ENCODE measurements around the gene KLK2. TPM values are rescaled to one million over a fixed set of nuclear protein-coding genes. Genes with fewer than 3 reads are reported as not detected.

The KLK2 gene
- total and polyA plus RNA-seq, 2 of the 13 experiments (the other 11 are each of a cell fraction or from before 2014, with no cell fraction given) = 0.11 TPM; not detected in 1

DNA sequence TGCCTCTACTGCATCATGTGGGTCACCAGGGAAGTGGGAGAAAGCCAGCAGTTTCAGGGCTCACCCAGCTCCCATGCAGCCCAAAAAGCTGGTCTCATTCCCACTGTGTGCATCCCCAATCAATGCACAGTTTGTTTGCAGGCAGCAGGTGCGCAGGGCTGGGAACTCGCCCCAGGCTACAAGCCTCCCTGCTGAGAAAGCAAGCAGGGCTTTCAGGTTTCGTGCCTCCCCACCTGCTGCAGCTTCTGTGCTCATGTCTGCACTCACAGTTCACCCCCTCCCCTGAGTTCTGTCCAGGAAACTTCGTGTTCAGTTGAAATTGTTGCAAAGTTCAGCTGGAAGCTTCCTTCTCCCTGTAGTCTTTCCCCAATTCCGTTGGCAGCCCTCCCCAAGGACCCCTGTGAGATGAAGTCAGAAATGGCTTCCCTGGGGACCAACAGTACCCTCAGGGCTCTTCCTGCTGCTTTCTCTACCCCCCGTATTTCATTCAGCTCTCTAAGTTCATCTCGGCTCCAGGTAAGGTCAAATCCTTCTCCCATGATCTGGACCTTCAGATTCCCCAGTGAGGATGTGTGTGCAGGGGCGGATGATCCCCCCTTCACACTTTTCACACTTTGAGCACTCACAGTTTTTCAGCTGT is 28.8 kb upstream of the KLK2 start (continued):
- TF ChIP-seq, protein P1, sequence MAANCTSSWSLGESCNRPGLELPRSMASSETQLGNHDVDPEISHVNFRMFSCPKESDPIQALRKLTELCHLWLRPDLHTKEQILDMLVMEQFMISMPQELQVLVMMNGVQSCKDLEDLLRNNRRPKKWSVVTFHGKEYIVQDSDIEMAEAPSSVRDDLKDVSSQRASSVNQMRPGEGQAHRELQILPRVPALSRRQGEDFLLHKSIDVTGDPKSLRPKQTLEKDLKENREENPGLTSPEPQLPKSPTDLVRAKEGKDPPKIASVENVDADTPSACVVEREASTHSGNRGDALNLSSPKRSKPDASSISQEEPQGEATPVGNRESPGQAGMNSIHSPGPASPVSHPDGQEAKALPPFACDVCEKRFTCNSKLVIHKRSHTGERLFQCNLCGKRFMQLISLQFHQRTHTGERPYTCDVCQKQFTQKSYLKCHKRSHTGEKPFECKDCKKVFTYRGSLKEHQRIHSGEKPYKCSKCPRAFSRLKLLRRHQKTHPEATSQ (CRISPR knock-in tag; IDR thresholded peaks at IDR 0.05; ENCODE audit: borderline replicate concordance) = no peak
- TF ChIP-seq ISL2 (CRISPR knock-in tag; IDR thresholded peaks at IDR 0.05) (no peak), STAG1 (CRISPR knock-in tag; IDR thresholded peaks at IDR 0.05) (no peak), PCBP1 (IDR thresholded peaks at IDR 0.05; ENCODE audit: borderline replicate concordance, low read depth, low read length) (no peak), SP1 (IDR thresholded peaks at IDR 0.05) (no peak), SP1 (CRISPR knock-in tag; IDR thresholded peaks at IDR 0.05) (no peak)
- TF ChIP-seq, protein P2, sequence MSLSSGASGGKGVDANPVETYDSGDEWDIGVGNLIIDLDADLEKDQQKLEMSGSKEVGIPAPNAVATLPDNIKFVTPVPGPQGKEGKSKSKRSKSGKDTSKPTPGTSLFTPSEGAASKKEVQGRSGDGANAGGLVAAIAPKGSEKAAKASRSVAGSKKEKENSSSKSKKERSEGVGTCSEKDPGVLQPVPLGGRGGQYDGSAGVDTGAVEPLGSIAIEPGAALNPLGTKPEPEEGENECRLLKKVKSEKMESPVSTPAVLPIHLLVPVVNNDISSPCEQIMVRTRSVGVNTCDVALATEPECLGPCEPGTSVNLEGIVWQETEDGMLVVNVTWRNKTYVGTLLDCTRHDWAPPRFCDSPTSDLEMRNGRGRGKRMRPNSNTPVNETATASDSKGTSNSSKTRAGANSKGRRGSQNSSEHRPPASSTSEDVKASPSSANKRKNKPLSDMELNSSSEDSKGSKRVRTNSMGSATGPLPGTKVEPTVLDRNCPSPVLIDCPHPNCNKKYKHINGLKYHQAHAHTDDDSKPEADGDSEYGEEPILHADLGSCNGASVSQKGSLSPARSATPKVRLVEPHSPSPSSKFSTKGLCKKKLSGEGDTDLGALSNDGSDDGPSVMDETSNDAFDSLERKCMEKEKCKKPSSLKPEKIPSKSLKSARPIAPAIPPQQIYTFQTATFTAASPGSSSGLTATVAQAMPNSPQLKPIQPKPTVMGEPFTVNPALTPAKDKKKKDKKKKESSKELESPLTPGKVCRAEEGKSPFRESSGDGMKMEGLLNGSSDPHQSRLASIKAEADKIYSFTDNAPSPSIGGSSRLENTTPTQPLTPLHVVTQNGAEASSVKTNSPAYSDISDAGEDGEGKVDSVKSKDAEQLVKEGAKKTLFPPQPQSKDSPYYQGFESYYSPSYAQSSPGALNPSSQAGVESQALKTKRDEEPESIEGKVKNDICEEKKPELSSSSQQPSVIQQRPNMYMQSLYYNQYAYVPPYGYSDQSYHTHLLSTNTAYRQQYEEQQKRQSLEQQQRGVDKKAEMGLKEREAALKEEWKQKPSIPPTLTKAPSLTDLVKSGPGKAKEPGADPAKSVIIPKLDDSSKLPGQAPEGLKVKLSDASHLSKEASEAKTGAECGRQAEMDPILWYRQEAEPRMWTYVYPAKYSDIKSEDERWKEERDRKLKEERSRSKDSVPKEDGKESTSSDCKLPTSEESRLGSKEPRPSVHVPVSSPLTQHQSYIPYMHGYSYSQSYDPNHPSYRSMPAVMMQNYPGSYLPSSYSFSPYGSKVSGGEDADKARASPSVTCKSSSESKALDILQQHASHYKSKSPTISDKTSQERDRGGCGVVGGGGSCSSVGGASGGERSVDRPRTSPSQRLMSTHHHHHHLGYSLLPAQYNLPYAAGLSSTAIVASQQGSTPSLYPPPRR (CRISPR knock-in tag; IDR thresholded peaks at IDR 0.05; ENCODE audit: borderline replicate concordance) = no peak
- TF ChIP-seq, protein P3, sequence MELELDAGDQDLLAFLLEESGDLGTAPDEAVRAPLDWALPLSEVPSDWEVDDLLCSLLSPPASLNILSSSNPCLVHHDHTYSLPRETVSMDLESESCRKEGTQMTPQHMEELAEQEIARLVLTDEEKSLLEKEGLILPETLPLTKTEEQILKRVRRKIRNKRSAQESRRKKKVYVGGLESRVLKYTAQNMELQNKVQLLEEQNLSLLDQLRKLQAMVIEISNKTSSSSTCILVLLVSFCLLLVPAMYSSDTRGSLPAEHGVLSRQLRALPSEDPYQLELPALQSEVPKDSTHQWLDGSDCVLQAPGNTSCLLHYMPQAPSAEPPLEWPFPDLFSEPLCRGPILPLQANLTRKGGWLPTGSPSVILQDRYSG (CRISPR knock-in tag; IDR thresholded peaks at IDR 0.05) = no peak
- TF ChIP-seq, protein P4, sequence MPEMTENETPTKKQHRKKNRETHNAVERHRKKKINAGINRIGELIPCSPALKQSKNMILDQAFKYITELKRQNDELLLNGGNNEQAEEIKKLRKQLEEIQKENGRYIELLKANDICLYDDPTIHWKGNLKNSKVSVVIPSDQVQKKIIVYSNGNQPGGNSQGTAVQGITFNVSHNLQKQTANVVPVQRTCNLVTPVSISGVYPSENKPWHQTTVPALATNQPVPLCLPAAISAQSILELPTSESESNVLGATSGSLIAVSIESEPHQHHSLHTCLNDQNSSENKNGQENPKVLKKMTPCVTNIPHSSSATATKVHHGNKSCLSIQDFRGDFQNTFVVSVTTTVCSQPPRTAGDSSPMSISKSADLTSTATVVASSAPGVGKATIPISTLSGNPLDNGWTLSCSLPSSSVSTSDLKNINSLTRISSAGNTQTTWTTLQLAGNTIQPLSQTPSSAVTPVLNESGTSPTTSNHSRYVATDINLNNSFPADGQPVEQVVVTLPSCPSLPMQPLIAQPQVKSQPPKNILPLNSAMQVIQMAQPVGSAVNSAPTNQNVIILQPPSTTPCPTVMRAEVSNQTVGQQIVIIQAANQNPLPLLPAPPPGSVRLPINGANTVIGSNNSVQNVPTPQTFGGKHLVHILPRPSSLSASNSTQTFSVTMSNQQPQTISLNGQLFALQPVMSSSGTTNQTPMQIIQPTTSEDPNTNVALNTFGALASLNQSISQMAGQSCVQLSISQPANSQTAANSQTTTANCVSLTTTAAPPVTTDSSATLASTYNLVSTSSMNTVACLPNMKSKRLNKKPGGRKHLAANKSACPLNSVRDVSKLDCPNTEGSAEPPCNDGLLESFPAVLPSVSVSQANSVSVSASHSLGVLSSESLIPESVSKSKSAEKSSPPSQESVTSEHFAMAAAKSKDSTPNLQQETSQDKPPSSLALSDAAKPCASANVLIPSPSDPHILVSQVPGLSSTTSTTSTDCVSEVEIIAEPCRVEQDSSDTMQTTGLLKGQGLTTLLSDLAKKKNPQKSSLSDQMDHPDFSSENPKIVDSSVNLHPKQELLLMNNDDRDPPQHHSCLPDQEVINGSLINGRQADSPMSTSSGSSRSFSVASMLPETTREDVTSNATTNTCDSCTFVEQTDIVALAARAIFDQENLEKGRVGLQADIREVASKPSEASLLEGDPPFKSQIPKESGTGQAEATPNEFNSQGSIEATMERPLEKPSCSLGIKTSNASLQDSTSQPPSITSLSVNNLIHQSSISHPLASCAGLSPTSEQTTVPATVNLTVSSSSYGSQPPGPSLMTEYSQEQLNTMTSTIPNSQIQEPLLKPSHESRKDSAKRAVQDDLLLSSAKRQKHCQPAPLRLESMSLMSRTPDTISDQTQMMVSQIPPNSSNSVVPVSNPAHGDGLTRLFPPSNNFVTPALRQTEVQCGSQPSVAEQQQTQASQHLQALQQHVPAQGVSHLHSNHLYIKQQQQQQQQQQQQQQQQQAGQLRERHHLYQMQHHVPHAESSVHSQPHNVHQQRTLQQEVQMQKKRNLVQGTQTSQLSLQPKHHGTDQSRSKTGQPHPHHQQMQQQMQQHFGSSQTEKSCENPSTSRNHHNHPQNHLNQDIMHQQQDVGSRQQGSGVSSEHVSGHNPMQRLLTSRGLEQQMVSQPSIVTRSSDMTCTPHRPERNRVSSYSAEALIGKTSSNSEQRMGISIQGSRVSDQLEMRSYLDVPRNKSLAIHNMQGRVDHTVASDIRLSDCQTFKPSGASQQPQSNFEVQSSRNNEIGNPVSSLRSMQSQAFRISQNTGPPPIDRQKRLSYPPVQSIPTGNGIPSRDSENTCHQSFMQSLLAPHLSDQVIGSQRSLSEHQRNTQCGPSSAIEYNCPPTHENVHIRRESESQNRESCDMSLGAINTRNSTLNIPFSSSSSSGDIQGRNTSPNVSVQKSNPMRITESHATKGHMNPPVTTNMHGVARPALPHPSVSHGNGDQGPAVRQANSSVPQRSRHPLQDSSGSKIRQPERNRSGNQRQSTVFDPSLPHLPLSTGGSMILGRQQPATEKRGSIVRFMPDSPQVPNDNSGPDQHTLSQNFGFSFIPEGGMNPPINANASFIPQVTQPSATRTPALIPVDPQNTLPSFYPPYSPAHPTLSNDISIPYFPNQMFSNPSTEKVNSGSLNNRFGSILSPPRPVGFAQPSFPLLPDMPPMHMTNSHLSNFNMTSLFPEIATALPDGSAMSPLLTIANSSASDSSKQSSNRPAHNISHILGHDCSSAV (CRISPR knock-in tag; IDR thresholded peaks at IDR 0.05; ENCODE audit: borderline replicate concordance) = no peak

All from HepG2 (cell line).